Kidney glomerular epithelial cell (primary cell): ENCODE results near the gene MAP3K6.
A peak's percentile ranks its signal among the peaks of the same experiment; 100 is the strongest.
"Not testable (repeated sequence)": the region's sequence is repeated elsewhere in the genome, so short reads cannot be mapped to it uniquely, and the experiment has no call there.

Source experiments
- DNase-seq: peaks from one replicate; lab custom pipeline; 2025; lab: John Stamatoyannopoulos, UW

Gene MAP3K6

GRCh38 chr1:27366411-27367159, at the start of gene MAP3K6:
Gene MAP3K6 (minus strand): TSS chr1:27366961. CDS start chr1:27366597, 364 bp downstream.
- peak; percentile 48 for DNase-seq

- no peak for DNase-seq
Observed at GRCh38 chr1:27414091-27414490, 47.3 kb upstream of the MAP3K6 start.

GRCh38 chr1:27413004-27413403, 46.2 kb upstream of the MAP3K6 start:
- no peak for DNase-seq

- no peak for DNase-seq
Observed at GRCh38 chr1:27412502-27412901, 45.7 kb upstream of the MAP3K6 start.

GRCh38 chr1:27410709-27411108, 43.9 kb upstream of the MAP3K6 start:
- no peak for DNase-seq

GRCh38 chr1:27409669-27410068, 42.9 kb upstream of the MAP3K6 start:
- DNase-seq: no peak

- DNase-seq: no peak
Observed at GRCh38 chr1:27408151-27408550, 41.4 kb upstream of the MAP3K6 start.

- DNase-seq: not testable (repeated sequence)
Observed at GRCh38 chr1:27406791-27407190, 40.0 kb upstream of the MAP3K6 start.

GRCh38 chr1:27406362-27406680, 39.6 kb upstream of the MAP3K6 start:
- no peak for DNase-seq

GRCh38 chr1:27405598-27406361, 39.0 kb upstream of the MAP3K6 start:
- DNase-seq: not testable (repeated sequence)

- DNase-seq: no peak
Observed at GRCh38 chr1:27405074-27405473, 38.3 kb upstream of the MAP3K6 start.

- no peak for DNase-seq
Observed at GRCh38 chr1:27403931-27404330, 37.2 kb upstream of the MAP3K6 start.

GRCh38 chr1:27403065-27403726, 36.4 kb upstream of the MAP3K6 start:
- DNase-seq: no peak

- peak; percentile 55 for DNase-seq
Observed at GRCh38 chr1:27402349-27402754, 35.6 kb upstream of the MAP3K6 start.

- DNase-seq: no peak
Observed at GRCh38 chr1:27400963-27401341, 34.2 kb upstream of the MAP3K6 start.

GRCh38 chr1:27400082-27400962, 33.6 kb upstream of the MAP3K6 start:
- no peak for DNase-seq

GRCh38 chr1:27399251-27400025, 32.7 kb upstream of the MAP3K6 start:
- no peak for DNase-seq

- DNase-seq: no peak
Observed at GRCh38 chr1:27398405-27399149, 31.8 kb upstream of the MAP3K6 start.

- DNase-seq: no peak
Observed at GRCh38 chr1:27397749-27398148, 31.0 kb upstream of the MAP3K6 start.

- DNase-seq: no peak
Observed at GRCh38 chr1:27397110-27397509, 30.3 kb upstream of the MAP3K6 start.
